Activated effector memory CD4-positive, alpha-beta T cell treated with Interleukin-2 at 50 U/mL for 16 hours (primary cell): ENCODE data around the gene PARP1.

Experiments used
- DNase-seq: peaks from one replicate; pipeline ENCODE4 v3.0.0-alpha.2; 2020

Gene PARP1

DNA sequence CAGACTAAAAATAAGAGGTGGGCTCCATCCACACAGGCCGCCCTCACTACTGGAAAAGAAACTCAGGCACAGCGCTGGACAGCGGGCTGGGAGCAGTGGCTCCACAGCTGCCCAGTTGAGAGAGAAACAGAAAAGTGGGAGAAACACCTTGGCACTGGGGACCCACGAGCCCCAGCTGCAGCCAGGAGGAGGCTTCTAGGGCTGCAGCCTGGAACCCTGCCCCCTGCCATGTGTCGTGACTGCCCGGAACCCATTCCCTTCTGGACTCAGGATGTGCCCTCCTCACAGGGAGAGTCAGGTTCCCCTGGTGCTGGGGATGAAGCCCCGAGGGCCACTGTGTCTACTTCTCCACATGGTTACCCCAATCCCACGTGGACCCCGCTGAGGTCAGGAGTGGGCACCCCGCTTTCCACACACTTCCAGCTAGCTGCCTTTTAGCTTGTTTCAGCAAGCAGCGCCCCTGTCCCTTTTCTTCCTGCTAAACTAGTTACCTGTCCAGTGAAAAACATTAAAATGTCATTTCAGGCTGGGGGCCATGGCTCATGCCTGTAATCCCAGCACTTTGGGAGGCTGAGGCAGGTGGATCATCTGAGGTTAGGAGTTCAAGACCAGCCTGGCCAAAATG lies 35.9 kb downstream of the PARP1 start:
- no peak for DNase-seq

DNA sequence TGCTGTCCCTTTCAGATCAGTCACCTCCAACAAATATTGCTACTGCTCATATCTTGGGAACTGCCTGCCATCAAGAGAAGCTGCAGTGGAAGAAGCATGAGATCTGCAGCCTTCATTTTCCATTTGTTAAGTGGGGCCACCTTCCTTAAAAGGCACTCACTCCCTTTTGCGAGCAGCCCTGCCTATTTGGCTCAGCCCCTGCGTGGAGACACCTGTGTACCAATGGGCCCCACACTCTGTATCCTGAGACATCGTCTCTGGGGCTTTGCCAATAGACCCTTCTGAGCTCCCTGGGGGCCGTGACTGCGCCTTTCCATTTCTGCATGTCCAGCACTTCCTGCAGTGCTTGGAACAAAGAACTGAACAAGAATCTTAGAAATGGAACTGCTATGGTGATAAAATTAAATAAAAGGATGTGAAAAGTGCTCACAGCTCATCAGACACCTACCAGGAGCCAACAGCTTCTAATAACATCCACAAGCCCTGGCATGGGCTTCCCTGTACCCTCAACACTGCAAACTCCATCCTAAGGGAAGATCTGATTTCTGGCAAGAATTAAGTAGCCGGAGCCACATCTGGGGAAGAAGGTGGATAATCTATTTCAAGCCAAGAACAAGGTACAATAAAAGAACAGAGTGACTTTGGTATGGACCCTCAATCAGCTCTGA lies 36.7 kb downstream of the PARP1 start:
- DNase-seq, result no peak

DNA sequence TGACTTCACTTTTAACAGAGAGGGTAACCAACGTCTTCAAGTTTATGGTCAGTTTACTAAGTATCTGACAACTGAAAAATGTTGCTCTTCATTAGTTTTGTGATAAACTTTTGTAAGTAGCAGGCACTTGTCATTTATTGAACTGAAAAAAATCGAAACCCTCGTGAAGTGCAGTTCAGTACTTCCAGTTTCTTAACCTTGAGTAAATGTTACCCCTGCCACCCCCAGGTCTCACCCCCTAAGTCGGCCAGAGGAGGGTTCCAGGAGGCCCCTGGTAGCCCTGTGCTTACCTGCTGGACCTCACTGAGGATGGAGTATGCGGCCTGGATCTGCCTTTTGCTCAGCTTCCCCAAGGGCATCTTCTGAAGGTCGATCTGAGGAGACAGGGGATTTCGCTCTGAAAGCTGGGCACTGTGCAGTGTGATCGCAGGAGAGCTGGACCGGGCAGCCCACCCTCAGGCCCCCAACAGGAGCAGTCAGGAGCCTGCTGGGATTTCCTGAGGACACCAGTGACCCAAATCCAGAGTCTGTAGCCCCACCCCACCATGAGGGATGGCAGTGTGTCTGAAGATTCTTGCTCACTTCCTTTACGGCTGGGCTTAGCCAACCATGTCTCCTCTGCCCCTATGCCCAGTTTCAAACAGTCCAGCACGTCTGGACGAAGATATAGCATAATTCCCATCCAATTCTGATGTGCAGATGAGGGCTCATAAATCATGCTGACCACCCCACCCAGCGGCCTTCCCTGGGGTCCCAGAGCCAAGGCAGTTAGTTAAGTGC lies 37.6 kb downstream of the PARP1 start:
- no peak for DNase-seq

DNA sequence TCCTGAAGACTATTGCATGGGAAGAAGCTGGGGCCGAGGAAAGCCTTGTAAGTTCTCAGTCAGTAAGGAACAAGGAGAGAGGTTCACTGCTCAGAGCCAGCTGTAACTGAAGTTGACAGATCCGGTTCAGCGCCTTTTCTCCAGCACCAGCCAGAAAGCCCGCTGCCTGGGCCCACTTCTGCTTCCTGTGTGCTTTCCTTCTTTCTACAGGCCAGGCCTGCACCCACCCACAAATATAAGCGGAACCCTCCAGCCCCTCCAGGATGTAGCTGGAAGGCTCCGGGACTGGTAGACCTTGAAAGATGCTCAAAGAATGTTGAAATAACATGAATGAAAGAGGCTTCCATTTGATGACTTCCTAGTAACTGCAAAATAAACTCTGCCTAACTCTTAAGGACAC lies 38.8 kb downstream of the PARP1 start:
- DNase-seq, result no peak

DNA sequence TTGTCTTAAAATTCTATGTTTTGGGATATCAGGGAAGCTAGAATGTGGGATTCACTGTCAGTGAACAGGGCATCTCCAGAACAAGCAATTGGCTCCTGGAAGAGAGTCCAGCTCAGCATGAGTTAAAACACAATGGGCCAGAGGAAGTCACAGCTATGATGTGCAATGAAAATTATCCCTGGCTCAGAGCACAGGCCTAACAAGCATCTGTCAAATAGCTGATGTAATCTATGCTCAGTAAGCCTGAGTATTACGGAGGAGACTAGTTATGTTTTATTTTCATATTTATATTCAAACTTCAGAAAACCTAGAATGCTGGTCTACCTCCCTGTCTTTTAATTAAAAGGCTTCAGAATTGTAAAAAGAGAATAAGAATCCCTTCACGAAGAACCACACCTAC lies 41.6 kb downstream of the PARP1 start:
- DNase-seq, result no peak

DNA sequence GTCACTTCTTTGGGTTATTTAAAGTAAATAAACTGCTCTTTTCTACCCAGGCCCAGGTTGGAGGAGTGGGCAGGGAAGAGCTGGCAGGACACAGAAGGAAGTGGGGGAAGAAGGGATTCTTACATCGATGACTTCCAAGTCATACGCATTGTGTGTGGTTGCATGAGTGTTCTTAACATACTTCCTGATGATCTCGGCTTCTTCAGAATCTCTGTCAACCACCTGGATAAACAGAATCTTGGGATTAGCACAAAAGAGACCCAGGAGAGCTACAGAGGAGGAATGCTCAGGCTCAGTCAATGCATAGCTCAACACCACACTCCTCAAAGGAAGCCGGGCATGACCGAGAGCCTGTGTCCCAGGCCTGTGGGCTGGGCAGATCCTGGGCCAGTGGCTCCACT lies 42.1 kb downstream of the PARP1 start:
- DNase-seq, result no peak

DNA sequence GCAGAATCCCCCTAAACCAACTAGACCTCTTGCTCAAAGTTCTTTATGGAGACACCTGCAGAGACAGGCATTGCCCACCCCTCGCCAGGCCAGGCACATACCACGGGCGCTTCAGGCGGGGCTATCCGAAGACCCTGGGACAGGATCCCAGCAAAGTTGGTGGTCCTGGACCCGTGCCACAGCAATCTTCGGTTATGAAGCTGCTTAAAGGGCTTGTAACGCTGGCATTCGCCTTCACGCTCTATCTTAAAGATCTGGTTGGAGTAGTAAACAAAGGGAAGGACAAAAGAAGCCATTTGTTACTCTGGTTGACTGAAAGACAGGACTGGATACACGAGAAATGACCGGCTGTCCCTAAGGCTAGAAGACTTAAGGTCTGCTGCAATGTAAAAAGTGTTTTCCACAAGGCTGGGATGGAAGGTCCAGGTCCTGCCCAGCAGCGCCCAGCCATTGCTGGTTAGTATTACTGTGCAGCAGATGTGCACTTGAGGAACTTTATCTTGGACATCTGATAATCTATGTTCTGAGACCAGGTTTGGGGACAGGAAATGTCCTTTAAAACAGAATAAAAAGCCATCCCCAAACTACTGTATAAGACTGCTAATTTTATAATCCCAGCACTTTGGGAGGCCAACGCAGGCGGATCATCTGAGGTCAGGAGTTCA lies 42.9 kb downstream of the PARP1 start:
- DNase-seq, result no peak

DNA sequence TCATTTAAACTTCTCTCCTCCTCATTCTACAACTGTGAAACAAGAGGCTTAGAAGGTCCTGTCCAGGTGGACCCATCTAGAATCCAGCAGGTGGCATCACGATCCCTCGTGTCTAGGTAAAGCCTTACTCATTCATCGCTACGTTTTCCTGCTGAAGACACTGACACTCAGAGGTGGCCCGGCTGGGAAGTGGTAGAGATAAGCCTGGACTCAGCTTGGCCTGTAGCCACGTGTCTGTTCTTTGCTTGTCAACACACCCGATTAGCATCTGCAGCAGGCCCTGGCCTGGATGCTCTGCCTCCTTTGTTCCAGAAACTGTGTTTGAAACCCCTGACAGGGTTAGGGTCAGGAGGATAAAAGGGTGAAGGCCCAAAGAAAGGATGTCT lies 43.4 kb downstream of the PARP1 start:
- DNase-seq, result no peak

DNA sequence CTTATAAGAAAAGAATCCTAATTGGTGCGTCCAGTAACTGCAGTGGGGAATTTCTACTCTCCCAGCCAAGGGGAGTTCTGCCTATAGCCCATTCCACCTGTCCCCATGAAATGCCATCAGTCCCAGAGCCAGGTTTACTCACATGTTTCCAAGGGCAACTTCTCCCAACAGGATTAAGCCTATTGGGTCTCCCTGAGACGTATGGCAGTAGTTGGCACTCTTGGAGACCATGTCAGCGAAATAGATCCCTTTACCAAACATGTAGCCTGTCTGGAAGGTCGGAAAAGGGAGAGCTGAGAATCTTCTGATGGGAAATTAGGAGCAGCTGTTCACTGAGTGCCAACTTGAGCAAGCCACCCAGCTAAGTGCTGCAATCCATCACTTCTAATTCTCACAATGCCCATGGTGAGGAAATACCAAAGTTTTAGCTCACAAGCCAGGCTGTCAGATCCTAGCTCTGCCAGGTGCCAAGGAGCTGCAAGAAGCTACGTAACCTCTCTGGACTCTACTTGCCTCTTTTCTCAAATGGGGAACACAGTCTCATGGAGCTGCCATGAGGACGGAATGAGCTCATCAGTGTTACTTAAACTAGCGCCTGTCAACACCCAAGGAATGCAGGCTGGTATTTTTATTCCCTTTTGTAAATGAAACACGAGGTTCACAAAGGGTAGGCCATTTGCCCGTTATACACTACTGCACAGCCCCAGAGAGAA lies 43.9 kb downstream of the PARP1 start:
- DNase-seq, result no peak

DNA sequence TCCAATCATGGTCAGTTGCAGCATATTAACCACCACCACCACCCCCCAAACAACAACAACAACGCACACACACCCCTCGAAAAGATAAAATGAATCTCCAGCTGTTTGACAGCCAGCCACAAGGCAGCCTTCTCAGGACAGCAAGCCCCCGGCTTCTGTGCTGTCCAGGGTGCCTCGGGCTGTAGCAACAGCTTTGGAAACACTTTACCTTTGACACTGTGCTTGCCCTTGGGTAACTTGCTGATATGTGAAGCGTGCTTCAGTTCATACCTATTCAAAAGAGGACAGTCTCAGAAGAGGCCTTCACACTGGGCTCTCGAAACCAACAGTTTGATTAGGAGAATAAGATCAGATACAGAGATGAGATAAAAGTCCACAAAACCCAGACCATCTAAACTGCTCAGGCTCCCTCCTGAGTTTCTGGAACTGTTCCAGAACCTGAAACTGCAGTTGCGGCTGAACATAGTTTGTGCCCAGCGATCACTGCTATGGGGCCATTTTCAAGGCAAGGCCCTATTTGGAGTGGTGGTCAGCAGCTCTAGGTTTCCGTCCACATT lies 44.9 kb downstream of the PARP1 start:
- DNase-seq, result no peak

DNA sequence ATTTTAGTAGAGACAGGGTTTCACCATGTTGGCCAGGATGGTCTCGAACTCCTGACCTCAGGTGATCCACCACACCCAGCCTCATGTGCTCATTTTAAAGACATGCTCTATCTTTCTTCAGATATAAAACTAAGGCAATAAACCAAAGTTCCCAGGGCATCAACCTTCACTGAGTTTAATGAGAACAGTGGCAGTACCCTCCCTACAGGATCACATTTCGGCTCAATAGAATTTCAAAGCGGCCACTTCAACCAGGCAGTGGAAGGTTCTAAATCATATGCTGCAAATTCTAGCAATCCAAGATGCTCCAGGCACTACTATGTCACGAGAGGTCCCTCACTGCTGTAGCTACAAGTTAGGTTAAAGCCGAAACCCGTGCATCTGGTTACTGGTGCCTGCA lies 45.5 kb downstream of the PARP1 start:
- DNase-seq, result no peak

DNA sequence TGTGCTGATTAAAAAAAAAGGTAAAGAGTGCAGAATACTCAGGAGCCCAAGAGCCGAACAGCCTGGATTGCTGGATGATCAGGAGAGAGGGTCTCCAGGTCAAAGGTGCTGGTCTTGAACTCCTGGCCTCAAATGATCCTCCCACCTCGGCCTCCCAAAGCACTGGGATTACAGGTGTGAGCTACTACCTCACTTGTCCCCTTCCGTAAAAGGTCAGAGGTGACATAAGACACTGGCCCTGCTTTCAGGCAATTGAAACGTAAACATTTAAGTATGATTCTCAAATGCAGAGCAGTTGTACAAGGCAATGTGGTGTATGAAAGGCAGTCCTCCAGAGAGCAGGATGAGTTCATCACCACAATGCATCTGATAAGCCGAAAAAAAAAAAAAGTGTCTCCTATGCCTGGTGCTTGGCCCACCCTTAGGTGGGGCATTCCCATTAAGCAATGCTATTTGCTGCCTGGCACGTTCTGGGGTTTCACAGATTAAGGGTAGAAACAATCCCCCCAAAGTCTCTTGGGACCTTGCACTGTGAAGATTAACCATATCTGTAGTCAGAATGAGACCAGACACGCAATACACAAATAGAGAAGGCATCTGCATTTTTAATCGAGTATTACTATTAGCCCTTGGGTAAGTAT lies 47.7 kb downstream of the PARP1 start:
- no peak for DNase-seq

DNA sequence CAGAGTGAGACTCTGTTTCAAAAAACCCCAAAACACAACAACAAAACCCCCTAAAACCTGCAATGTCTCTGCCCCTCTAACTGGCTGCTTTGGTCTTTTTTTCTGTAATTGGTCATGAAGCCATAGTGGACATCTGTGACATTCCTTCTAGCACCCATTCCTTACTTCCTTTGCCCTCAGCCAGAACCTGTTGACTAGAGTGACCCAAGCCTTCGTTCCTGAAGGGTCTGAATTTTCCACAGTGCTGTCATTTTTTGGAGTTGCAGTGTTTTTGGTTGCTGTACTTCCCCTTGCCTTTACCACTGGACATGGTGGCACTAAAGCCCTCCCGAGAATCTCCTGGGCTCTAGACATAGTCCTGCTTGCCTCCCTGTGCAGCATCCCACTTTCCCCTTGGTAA lies 50.5 kb downstream of the PARP1 start:
- DNase-seq, result no peak

DNA sequence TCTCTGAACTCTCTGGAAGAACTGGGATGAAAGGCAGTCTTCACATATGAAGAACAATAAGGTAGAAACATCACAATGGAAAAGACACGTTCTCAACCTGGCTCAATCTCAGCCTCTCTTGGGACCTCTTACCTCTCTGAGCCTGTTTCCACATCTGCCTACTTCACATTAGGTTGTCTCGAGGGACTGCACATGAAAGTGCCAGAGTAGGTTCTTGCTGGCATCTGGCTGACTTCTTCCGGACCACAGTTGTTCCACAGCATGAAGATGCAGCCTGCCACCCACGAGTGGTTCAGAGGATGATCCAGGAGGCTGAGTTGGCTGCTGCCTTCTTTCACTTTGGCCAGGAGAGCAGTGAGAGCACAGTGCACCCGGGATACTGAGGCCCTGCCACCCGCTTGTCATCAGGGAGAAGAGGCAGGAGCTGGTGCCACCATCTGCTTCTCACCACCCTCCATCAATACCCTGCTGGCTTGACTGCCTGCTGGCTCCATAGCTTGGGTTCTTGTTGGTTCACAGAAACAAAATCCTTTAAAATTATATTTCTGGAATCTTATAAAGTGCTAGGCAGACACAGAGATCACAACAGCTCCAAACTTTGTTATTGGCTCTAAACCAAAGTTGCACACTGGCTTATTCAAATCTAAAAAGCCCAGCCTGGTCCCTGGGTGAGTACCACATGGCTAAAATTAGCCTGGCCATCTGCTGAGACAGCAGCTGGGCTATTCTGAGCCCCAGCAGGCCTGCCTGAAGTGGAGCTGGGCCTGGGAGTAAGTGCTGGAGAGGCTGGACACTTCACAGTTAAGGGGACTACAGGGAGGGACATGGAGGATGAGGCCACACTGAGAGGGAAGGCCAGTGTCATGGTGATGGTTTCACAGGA lies 52.0 kb downstream of the PARP1 start:
- DNase-seq, result no peak

DNA sequence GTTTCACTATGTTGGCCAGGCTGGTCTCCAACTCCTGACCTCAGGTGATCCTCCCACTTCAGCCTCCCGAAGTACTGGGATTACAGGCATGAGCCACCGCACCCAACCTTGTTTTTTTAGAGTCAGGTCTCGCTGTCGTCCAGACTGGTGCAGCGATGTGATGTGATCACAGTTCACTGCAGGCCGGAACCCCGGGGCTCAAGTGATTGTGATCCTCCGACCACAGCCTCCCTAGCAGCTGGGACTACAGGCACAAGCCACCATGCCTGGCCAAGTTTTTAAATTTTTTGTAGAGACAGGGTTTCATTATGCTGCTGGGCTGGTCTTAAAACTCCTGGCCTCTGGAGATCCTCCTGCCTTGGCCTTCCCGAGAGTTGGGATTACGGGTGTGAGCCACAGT lies 52.9 kb downstream of the PARP1 start:
- DNase-seq, result no peak

DNA sequence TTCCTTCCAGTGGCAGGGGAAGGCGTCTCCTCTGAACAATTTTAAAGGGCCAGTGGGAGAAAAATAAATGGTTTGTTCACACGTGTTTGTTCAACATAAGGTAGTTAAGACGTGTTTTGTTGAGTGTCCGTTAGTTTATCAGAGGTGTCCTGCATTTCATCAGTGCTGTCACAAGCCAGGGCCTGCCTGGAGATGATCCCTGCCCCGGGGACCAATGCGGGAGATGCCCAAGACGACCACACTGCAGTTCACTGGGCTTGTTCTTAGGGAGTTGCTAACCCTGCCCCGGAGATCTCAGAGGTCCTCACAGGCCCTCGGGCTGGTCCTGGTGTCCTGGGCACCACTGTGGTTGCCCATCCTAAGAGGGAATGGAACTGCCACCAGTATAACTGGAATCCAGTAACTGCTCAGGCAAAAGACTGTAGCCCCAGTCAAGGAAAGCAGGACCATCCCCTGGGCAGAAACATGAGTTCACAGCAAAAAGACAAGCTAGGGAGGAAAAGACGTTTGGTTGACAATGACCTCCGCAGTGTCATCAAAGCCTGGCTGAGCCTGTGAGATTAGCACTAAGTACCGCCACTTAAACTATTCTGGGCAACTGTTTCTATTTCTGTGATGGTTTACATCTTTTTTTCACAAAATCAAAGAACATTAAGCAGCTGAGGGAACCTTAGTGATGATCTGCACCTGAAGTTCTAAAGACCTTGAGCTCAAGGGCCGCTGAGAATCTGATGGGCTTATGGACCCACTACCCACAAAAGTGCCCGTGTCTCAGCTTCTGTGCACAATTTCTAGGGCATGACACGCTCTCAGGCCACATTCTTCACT lies 54.0 kb downstream of the PARP1 start:
- DNase-seq, result no peak

DNA sequence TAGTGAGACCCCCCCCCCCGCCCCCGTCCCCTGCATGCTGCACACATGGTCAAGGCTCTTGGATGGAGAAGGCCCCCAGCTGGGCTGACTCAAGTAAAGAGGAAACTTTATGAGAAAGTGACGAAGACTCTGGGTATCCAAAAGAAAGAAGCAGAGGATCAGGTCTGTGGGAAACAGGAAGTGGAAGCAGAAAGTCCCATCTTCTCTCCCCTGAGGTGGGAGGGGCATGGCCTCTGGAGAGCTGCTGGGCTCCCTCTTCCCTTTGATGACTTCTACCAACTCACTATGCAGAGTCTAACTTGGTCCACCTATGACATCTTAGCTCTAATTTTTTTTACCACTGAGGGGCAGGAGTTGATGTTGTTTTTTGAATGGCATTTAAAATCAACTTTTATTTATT lies 56.2 kb downstream of the PARP1 start:
- no peak for DNase-seq

DNA sequence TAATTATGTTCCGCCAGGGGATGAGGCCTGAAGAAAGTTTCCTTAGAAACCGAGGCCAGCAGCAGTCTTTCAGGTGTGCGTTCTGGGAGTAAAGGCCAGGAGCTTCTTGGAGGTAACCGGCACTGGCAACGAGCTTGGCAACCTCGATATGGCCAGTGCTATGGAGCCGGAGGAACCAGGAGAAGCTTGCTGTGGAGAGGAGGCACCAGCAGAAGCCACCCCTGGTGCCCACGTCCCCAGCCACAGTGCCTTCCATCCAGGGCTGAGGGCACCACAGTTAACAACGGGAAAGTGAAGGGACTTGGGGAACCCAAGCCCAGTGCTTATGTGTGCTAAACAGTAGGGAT lies 57.4 kb downstream of the PARP1 start:
- DNase-seq, result no peak

DNA sequence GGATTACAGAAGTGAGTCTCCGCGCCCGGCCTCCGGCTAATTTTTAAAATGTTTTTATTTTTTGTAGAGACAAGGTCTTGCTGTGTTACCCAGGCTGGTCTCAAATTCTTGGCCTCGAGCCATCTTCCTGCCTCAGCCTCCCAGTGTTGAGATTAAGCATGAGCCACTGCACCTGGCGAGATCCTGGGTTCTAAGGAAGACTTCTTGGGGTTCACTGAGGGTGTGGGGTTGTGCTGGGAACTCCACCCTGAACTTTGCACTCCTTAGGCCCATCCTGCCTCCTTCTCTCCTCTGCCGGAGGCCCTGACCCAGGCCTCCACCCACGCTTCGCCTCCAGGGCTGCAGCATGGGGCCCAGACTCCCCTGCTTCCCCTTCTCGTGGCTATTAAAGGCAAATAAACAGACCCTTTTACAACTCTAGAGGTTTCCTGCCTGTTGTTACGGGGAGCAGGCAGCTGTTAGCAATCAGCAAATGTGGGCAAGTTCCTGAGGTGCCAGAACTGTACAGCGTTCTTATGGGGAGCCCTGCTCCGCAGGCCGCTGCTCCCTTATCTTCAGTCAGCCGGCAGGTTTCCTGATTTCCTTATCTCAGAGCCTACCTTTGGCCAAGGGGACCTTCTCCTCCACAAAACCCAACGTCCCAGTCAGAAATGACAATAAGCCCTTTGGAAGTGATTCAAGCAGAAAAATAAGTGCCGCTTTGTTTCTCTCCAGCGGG lies 57.9 kb downstream of the PARP1 start:
- DNase-seq, result no peak

DNA sequence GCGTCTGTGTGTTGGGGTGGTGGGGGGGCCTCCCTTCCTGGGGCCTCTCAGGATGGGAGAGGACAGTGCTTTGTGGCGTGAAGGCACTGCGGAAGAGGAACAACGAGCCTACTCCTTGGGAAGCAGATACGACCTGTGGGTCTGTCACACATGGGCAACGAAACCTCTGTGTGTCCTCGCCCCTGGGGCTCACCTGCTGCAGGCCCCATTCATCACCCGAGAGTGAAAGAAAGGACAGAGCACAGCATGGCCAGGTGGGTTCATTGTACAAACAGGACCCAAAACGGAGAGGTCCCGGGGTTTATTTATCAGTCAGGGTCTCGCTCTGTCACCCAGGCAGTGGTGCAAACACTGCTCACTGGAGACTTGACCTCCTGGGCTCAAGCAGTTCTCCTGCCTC lies 58.8 kb downstream of the PARP1 start:
- DNase-seq, result no peak
